Tibial artery (tissue), 4 donors: ENCODE data around the gene FSTL4.

ENCODE experiments used
- DNase-seq, 2 donors: peaks; one replicate each; pipeline ENCODE4 v3.0.0-alpha.2; 2019
- H3K27ac ChIP-seq, 2 donors: fragments of 200-600 bp; sonication (generic) in 1 of 2; 1 replicate in 1 of 2; 2 replicates in 1 of 2; pipeline ENCODE4 v1.5.1; 2018 to 2019; ENCODE audit warnings: mild to moderate bottlenecking in 1 of 2
- H3K27me3 ChIP-seq, 2 donors: fragments of 200-600 bp; sonication (generic) in 1 of 2; one replicate each; pipeline versions ENCODE4 v1.5.1 to v1.6.0; 2016 to 2019
- H3K36me3 ChIP-seq, 3 donors: fragments of 200-600 bp; sonication (generic) in 2 of 3; one replicate each; pipeline ENCODE4 v1.5.1; 2016 to 2019; ENCODE audit warnings: mild to moderate bottlenecking in 2 of 3
- H3K4me1 ChIP-seq, 4 donors: fragments of 200-600 bp; sonication (generic) in 2 of 4; 1 replicate in 3 of 4; 2 replicates in 1 of 4; pipeline ENCODE4 v1.5.1; 2016 to 2019
- H3K4me3 ChIP-seq, 2 donors: fragments of 200-600 bp; sonication (generic) in 1 of 2; 1 replicate in 1 of 2; 2 replicates in 1 of 2; pipeline ENCODE4 v1.5.1; 2018 to 2019; ENCODE audit warnings: mild to moderate bottlenecking in 2 of 2
- H3K9me3 ChIP-seq, 3 donors: fragments of 200-600 bp; sonication (generic) in 1 of 3; one replicate each; pipeline ENCODE4 v1.5.1; 2016 to 2019
- CTCF ChIP-seq, 2 experiments: fragments of 200-600 bp in 1 of 2; fragments of 450-650 bp in 1 of 2; IDR thresholded peaks; one replicate each; pipeline ENCODE4 v1.5.1; 2017 to 2019; ENCODE audit warnings: antibody characterized with exemption in 2 of 2, mild to moderate bottlenecking in 1 of 2, moderate library complexity in 1 of 2
- intact Hi-C: fragments of 100-400 bp; cut with DNase I; formaldehyde crosslinking; loops from one replicate; pipeline ENCODE4 v1.15.0; 2023; ENCODE audit warnings: low total_unique reads

FSTL4 gene

GRCh38 chr5:133487093-133487492 is 125.2 kb downstream of the FSTL4 start:
- DNase-seq: peak in 1 of 2 donors; percentile 37
- Histone ChIP-seq H3K27me3 (peaks cover 0 to 6% of the 10 kb centered on the region in 2 donors), H3K9me3 (no peaks in the 10 kb centered on the region), H3K27ac (no peak overlapping the region), H3K36me3 (no peaks in the 10 kb centered on the region), H3K4me1 (no peaks in the 10 kb centered on the region), H3K4me3 (no peak overlapping the region)
- no peak for TF ChIP-seq CTCF (IDR thresholded peaks at IDR 0.05)
- intact Hi-C loops: no loop called here

- H3K4me1 ChIP-seq: no peaks in the 10 kb centered on the region
Observed at GRCh38 chr5:133485468-133485867, 126.9 kb downstream of the FSTL4 start.

GRCh38 chr5:133483406-133484090 is 128.8 kb downstream of the FSTL4 start:
- DNase-seq: peak in 1 of 2 donors; percentile 15
- H3K4me3 ChIP-seq: no peak overlapping the region
- H3K4me1 ChIP-seq: no peaks in the 10 kb centered on the region
- intact Hi-C loops: no loop called here
- H3K36me3 ChIP-seq: no peaks in the 10 kb centered on the region
- no peak for TF ChIP-seq CTCF (IDR thresholded peaks at IDR 0.05)
- H3K27ac ChIP-seq: no peak overlapping the region
- H3K9me3 ChIP-seq: no peaks in the 10 kb centered on the region
- H3K27me3 ChIP-seq: peaks cover 0 to 6% of the 10 kb centered on the region in 2 donors

More at GRCh38 chr5:133485468-133485867, 126.9 kb downstream of the FSTL4 start:
- peak in 1 of 2 donors; percentile 20 for DNase-seq
- Histone ChIP-seq H3K9me3 (no peaks in the 10 kb centered on the region), H3K36me3 (no peaks in the 10 kb centered on the region), H3K27ac (no peak overlapping the region), H3K4me3 (no peak overlapping the region), H3K27me3 (peaks cover 0 to 6% of the 10 kb centered on the region in 2 donors)
- intact Hi-C loops: no loop called here
- TF ChIP-seq CTCF (IDR thresholded peaks at IDR 0.05): no peak

- intact Hi-C loops: no loop called here
- no peak for TF ChIP-seq CTCF (IDR thresholded peaks at IDR 0.05)
- no peaks in the 10 kb centered on the region for H3K4me1 ChIP-seq
Observed at GRCh38 chr5:133482028-133482427, 130.3 kb downstream of the FSTL4 start.

GRCh38 chr5:133480866-133481265 is 131.5 kb downstream of the FSTL4 start:
- Histone ChIP-seq H3K27me3 (peaks cover 0 to 3% of the 10 kb centered on the region in 2 donors), H3K36me3 (no peaks in the 10 kb centered on the region), H3K27ac (no peak overlapping the region), H3K4me3 (no peak overlapping the region), H3K9me3 (no peaks in the 10 kb centered on the region), H3K4me1 (no peaks in the 10 kb centered on the region)
- no peak for TF ChIP-seq CTCF (IDR thresholded peaks at IDR 0.05)
- peak in 1 of 2 donors; percentile 27 for DNase-seq
- intact Hi-C loops: no loop called here

More at GRCh38 chr5:133482028-133482427, 130.3 kb downstream of the FSTL4 start:
- Histone ChIP-seq H3K36me3 (no peaks in the 10 kb centered on the region), H3K27me3 (peaks cover 0 to 4% of the 10 kb centered on the region in 2 donors), H3K27ac (no peak overlapping the region), H3K4me3 (no peak overlapping the region), H3K9me3 (no peaks in the 10 kb centered on the region)
- DNase-seq: no peak
